SK-N-SH (cell line): Measurements from ENCODE around the gene GPR157.

Experiments used
- MXI1 ChIP-seq: IDR thresholded peaks from 2 replicates; pipeline ENCODE4 v1.6.1; 2012; ENCODE audit warnings: mild to moderate bottlenecking, low read depth, low read length, improper control_type of control experiment
- PBX3 ChIP-seq: IDR thresholded peaks from 2 replicates; pipeline ENCODE4; 2012
- POLR2AphosphoS5 ChIP-seq: IDR thresholded peaks from 2 replicates; pipeline ENCODE4 v1.6.1; 2012; ENCODE audit warnings: low read depth, low read length
- RXRA ChIP-seq: IDR thresholded peaks from 2 replicates; pipeline ENCODE4 v1.4.0; 2012; ENCODE audit warnings: low read depth, mild to moderate bottlenecking, borderline replicate concordance
- SIN3A ChIP-seq: IDR thresholded peaks from 2 replicates; pipeline ENCODE4 v1.6.1; 2012; ENCODE audit warnings: low read depth, mild to moderate bottlenecking, low read length, moderate library complexity, borderline replicate concordance
- TF ChIP-seq, protein P1 (sequence below): fragments of 200-600 bp; sonication (generic); IDR thresholded peaks from 2 replicates; pipeline ENCODE4 v1.6.1; 2017; ENCODE audit warnings: antibody characterized with exemption, mild to moderate bottlenecking, moderate library complexity

GRCh38 chr1:9133870-9134585 lies 5.1 kb upstream of the GPR157 start:
- TF ChIP-seq SIN3A (no peak), POLR2AphosphoS5 (no peak), PBX3 (no peak), MXI1 (no peak), RXRA (no peak)
- TF ChIP-seq, protein P1, sequence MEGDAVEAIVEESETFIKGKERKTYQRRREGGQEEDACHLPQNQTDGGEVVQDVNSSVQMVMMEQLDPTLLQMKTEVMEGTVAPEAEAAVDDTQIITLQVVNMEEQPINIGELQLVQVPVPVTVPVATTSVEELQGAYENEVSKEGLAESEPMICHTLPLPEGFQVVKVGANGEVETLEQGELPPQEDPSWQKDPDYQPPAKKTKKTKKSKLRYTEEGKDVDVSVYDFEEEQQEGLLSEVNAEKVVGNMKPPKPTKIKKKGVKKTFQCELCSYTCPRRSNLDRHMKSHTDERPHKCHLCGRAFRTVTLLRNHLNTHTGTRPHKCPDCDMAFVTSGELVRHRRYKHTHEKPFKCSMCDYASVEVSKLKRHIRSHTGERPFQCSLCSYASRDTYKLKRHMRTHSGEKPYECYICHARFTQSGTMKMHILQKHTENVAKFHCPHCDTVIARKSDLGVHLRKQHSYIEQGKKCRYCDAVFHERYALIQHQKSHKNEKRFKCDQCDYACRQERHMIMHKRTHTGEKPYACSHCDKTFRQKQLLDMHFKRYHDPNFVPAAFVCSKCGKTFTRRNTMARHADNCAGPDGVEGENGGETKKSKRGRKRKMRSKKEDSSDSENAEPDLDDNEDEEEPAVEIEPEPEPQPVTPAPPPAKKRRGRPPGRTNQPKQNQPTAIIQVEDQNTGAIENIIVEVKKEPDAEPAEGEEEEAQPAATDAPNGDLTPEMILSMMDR, result no peak
